Esophagus (tissue), 2 donors: ENCODE measurements around the gene CLEC9A. TPM values are rescaled to one million over a fixed set of nuclear protein-coding genes. Genes with fewer than 3 reads are reported as not detected.

ENCODE experiments used
- H3K27ac ChIP-seq, 2 donors: one replicate each; pipeline ENCODE4 v1.5.1; 2013; ENCODE audit warnings: low read depth in 2 of 2, mild to moderate bottlenecking in 2 of 2, inconsistent platforms in 1 of 2, low read length in 1 of 2, moderate library complexity in 1 of 2
- H3K27me3 ChIP-seq, 2 donors: one replicate each; pipeline ENCODE4 v1.6.1; 2013; ENCODE audit warnings: low read length in 2 of 2, control low read depth in 1 of 2, mild to moderate bottlenecking in 1 of 2; ENCODE audit not compliant: insufficient read depth in 2 of 2, control insufficient read depth in 1 of 2
- H3K36me3 ChIP-seq, 2 donors: one replicate each; pipeline ENCODE4 v1.6.1; 2013; ENCODE audit warnings: low read length in 1 of 2; ENCODE audit not compliant: control insufficient read depth in 2 of 2, insufficient read depth in 2 of 2
- H3K4me1 ChIP-seq, 2 donors: one replicate each; pipeline ENCODE4 v1.6.1; 2013; ENCODE audit warnings: low read length in 1 of 2; ENCODE audit not compliant: control insufficient read depth in 2 of 2, insufficient read depth in 2 of 2
- H3K4me3 ChIP-seq, 2 donors: one replicate each; pipeline ENCODE4 v1.5.1; 2013; ENCODE audit warnings: low read length in 2 of 2, mild to moderate bottlenecking in 2 of 2, low read depth in 1 of 2, moderate library complexity in 1 of 2
- H3K9me3 ChIP-seq, 2 donors: one replicate each; pipeline ENCODE4 v1.6.1; 2013; ENCODE audit warnings: mild to moderate bottlenecking in 2 of 2, low read depth in 1 of 2, low read length in 1 of 2, moderate library complexity in 1 of 2; ENCODE audit not compliant: control insufficient read depth in 2 of 2, insufficient read depth in 1 of 2
- WGBS, 2 donors: extraction: QIAGEN DNeasy Blood & Tissue Kit; methylation state at CpG; one replicate each; pipeline ENCODE4 v1.1.7; 2013; 5-methylcytosine and 5-hydroxymethylcytosine counted together
- polyA plus RNA-seq, 2 donors: library from polyadenylated mRNA; stranded (reverse); fragments of 200-250 nt; gene quantifications; one replicate each; pipeline ENCODE4 v1.2.3, GENCODE V29; 2013
- donor health status: healthy with polysubstance abuse.
- donor health status: Bipolar disorder and iron deficiency.

Gene CLEC9A
- under 1 TPM in 1 of 2 donors, not detected in 1; 0.13 TPM for polyA plus RNA-seq

- WGBS, 2 donors = 95 to 96% methylated on average over 14 of the region's 14 CpGs
- H3K27me3 ChIP-seq = no peaks in the 10 kb centered on the region
- no peak within 1 kb of the TSS for H3K27ac ChIP-seq
Observed at GRCh38 chr12:10030446-10030845, at the start of gene CLEC9A. Gene CLEC9A, plus strand, starts transcription at chr12:10030682. Its CDS starts 22,006 bp downstream, at chr12:10052688.

GRCh38 chr12:9991876-9992275 is 38.6 kb upstream of the CLEC9A start:
- Histone ChIP-seq H3K27me3 (no peaks in the 10 kb centered on the region), H3K36me3 (no peaks in the 10 kb centered on the region), H3K27ac (no peak overlapping the region), H3K9me3 (no peaks in the 10 kb centered on the region), H3K4me3 (no peak overlapping the region), H3K4me1 (no peaks in the 10 kb centered on the region)
- WGBS, 2 donors = 70 to 78% methylated on average over 3 of the region's 3 CpGs

More at GRCh38 chr12:10030446-10030845, at the start of gene CLEC9A:
- Histone ChIP-seq H3K36me3 (no peaks in the 10 kb centered on the region), H3K9me3 (no peaks in the 10 kb centered on the region), H3K4me1 (no peaks in the 10 kb centered on the region), H3K4me3 (no peak within 1 kb of the TSS)

DNA sequence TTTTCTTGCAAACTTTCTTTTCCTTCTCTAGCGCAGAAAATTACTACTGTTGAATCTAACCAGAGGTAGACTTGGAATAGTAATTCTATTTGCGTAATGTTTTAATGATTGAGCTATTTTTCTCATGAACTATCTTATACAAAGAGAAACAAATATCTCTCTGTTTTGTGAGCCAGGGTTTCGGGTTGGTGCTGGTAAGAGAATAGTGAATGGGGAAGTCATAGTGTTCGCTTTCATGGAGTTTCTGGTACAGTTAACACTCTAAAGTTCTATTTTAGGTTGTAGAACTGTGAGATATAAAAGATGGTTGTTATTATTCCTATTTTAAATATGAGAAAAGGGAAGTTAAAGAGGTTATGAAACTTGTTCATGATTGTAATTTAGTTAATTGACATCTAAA is 38.2 kb upstream of the CLEC9A start:
- 87% methylated on average over 4 of the region's 4 CpGs for WGBS, 2 donors
- Histone ChIP-seq H3K9me3 (no peaks in the 10 kb centered on the region), H3K4me1 (no peaks in the 10 kb centered on the region)

DNA sequence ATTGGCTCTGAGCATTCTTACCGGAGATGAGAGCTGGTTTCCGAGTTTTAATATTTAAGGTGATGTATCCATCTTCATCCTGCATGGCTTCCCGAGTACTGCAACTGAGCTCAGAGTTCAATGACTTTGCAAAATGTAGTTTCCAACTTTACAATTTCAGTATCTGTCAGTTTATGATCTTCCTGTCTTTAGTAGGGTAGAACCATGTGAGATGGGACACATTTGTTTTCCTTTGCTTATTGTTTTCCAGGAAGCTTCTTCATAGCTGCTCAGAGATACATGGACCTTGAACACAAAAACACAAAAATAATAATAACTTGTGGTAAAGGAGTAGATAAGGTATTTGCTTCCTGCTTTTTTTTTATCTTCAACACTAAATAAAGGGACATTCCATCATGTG is 31.5 kb upstream of the CLEC9A start, which contains the start of gene CLEC1B:
Gene CLEC1B, minus strand, starts transcription at position 106 of the 400 bp plus-strand sequence. Its CDS starts 21 bp downstream, at position 85.
- Histone ChIP-seq H3K4me1 (no peaks in the 10 kb centered on the region), H3K4me3 (no peak within 1 kb of the TSS), H3K27ac (no peak within 1 kb of the TSS), H3K9me3 (no peaks in the 10 kb centered on the region), H3K27me3 (no peaks in the 10 kb centered on the region), H3K36me3 (no peaks in the 10 kb centered on the region)
- 91 to 94% methylated on average over 3 of the region's 3 CpGs for WGBS, 2 donors

More for the DNA sequence above, 38.2 kb upstream of the CLEC9A start:
- Histone ChIP-seq H3K27ac (no peak overlapping the region), H3K27me3 (no peaks in the 10 kb centered on the region), H3K36me3 (no peaks in the 10 kb centered on the region), H3K4me3 (no peak overlapping the region)

DNA sequence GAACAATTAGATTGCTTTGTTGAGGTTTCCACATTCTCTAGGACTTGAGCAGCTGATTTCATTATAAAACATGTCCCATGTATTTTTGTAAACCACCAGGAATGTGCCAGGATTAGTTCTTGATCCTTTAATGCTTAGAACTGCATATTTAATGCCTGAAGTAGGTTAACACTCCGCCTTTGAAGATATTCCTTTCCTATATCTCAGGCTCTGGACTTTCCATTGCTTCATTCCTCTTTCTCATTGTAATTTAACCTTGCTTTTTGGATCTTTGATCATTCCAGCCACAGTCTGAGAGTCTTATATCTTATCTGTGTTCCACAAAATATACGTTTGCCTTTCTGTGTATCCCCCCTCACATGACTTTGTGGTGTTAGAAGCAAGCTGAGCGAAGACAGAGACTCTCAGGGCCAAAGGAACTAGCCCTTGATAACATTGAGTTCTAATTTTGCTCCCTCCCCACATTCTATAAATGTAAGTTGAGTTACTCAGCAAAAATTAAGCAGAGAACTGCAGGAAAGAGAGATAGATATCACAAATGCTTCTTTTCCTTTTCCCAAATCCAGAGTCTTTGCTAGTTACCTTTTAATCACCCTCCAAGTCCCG is 29.2 kb upstream of the CLEC9A start:
- WGBS, 2 donors = 65 to 68% methylated on average over 4 of the region's 4 CpGs
- Histone ChIP-seq H3K27ac (no peak overlapping the region), H3K27me3 (no peaks in the 10 kb centered on the region), H3K9me3 (no peaks in the 10 kb centered on the region), H3K4me3 (no peak overlapping the region), H3K4me1 (no peaks in the 10 kb centered on the region), H3K36me3 (no peaks in the 10 kb centered on the region)

- H3K4me1 ChIP-seq = no peaks in the 10 kb centered on the region
- H3K36me3 ChIP-seq = no peaks in the 10 kb centered on the region
- no peaks in the 10 kb centered on the region for H3K27me3 ChIP-seq
- WGBS, 2 donors = 68 to 77% methylated on average over 6 of the region's 6 CpGs
- no peak overlapping the region for H3K4me3 ChIP-seq
- no peaks in the 10 kb centered on the region for H3K9me3 ChIP-seq
- no peak overlapping the region for H3K27ac ChIP-seq
Observed at GRCh38 chr12:10012630-10013330, 17.7 kb upstream of the CLEC9A start.

DNA sequence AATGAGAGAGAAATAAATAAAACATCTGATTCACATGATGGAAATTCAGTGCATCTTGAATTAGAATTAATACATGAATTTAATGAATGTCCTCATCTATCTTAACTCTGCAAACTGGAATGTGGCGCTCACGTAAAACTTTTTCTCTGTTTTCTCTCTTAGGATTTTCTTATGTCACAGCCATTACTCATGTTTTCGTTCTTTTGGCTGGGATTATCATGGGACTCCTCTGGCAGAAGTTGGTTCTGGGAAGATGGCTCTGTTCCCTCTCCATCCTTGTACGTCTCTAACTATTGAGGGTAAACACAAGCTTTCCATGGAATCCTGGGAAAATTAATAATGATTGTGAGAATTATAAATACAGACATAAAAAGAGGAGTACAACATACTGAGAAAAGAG is 15.0 kb upstream of the CLEC9A start:
- Histone ChIP-seq H3K4me3 (no peak overlapping the region), H3K27ac (no peak overlapping the region), H3K27me3 (no peaks in the 10 kb centered on the region), H3K36me3 (no peaks in the 10 kb centered on the region), H3K9me3 (no peaks in the 10 kb centered on the region), H3K4me1 (no peaks in the 10 kb centered on the region)
- WGBS, 2 donors = 71 to 77% methylated on average over 4 of the region's 4 CpGs

DNA sequence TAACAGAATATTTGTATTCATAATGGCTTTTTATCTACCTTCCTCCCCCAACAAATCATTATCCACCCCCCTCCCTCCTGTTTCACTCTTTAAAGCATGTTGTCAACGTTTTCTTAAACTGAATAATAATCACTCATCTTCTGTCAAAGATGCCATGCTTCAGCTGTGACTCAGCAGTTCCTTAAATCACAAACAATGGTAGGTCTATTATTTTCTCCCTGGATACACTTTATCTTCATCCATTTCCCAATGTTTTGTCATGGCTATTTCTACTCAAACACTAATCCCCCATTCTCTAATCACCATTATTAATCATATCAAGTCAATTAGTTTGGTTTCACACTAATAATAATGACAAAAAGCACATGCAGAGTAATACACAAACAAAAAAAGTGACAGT is 13.6 kb upstream of the CLEC9A start:
- Histone ChIP-seq H3K36me3 (no peaks in the 10 kb centered on the region), H3K4me3 (no peak overlapping the region), H3K9me3 (no peaks in the 10 kb centered on the region), H3K27ac (no peak overlapping the region), H3K27me3 (no peaks in the 10 kb centered on the region), H3K4me1 (no peaks in the 10 kb centered on the region)
- WGBS, 2 donors = 3 to 5% methylated on average over 1 of the region's 1 CpG

GRCh38 chr12:10018386-10018785 is 12.1 kb upstream of the CLEC9A start:
- Histone ChIP-seq H3K4me1 (no peaks in the 10 kb centered on the region), H3K36me3 (no peaks in the 10 kb centered on the region), H3K9me3 (no peaks in the 10 kb centered on the region), H3K27me3 (no peaks in the 10 kb centered on the region), H3K4me3 (no peak overlapping the region), H3K27ac (no peak overlapping the region)
- WGBS, 2 donors = 53 to 57% methylated on average over 5 of the region's 5 CpGs

- Histone ChIP-seq H3K4me3 (no peak overlapping the region), H3K27me3 (no peaks in the 10 kb centered on the region), H3K4me1 (no peaks in the 10 kb centered on the region), H3K27ac (no peak overlapping the region), H3K36me3 (no peaks in the 10 kb centered on the region), H3K9me3 (no peaks in the 10 kb centered on the region)
- WGBS, 2 donors = 58 to 80% methylated on average over 3 of the region's 3 CpGs
Observed at GRCh38 chr12:10021342-10021741, 9.1 kb upstream of the CLEC9A start.
